ENCODE data around the gene MYBPC1.
"Not testable (repeated sequence)": the region's sequence is repeated elsewhere in the genome, so short reads cannot be mapped to it uniquely, and the experiment has no call there.

MYBPC1 gene, protein sequence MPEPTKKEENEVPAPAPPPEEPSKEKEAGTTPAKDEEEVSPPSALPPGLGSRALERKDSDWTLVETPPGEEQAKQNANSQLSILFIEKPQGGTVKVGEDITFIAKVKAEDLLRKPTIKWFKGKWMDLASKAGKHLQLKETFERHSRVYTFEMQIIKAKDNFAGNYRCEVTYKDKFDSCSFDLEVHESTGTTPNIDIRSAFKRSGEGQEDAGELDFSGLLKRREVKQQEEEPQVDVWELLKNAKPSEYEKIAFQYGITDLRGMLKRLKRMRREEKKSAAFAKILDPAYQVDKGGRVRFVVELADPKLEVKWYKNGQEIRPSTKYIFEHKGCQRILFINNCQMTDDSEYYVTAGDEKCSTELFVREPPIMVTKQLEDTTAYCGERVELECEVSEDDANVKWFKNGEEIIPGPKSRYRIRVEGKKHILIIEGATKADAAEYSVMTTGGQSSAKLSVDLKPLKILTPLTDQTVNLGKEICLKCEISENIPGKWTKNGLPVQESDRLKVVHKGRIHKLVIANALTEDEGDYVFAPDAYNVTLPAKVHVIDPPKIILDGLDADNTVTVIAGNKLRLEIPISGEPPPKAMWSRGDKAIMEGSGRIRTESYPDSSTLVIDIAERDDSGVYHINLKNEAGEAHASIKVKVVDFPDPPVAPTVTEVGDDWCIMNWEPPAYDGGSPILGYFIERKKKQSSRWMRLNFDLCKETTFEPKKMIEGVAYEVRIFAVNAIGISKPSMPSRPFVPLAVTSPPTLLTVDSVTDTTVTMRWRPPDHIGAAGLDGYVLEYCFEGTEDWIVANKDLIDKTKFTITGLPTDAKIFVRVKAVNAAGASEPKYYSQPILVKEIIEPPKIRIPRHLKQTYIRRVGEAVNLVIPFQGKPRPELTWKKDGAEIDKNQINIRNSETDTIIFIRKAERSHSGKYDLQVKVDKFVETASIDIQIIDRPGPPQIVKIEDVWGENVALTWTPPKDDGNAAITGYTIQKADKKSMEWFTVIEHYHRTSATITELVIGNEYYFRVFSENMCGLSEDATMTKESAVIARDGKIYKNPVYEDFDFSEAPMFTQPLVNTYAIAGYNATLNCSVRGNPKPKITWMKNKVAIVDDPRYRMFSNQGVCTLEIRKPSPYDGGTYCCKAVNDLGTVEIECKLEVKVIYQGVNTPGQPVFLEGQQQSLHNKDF

DNA sequence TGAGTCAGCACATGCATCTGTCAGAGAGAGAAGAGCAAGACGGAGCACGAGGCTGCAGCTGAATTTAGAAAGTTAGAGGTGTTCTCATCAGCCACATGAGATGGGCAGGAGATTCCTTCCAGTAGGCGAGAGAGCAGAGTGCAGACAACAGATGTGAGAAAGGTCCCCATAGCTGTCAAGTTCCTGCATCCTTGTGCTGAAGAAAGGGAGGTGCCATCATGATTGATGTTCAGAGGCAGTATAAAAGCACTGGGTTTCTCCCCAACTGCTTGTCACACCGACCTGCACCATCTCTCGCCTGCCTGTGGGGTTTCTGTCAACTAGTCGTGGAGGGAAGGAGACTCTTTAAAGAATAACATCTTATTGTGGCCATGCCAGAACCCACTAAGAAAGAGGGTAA, at the start of gene MYBPC1:
TSS of gene MYBPC1 (plus strand) at position 272 of the 400 bp plus-strand sequence. CDS start at position 372, 100 bp downstream.
- TF ChIP-seq, protein P1, sequence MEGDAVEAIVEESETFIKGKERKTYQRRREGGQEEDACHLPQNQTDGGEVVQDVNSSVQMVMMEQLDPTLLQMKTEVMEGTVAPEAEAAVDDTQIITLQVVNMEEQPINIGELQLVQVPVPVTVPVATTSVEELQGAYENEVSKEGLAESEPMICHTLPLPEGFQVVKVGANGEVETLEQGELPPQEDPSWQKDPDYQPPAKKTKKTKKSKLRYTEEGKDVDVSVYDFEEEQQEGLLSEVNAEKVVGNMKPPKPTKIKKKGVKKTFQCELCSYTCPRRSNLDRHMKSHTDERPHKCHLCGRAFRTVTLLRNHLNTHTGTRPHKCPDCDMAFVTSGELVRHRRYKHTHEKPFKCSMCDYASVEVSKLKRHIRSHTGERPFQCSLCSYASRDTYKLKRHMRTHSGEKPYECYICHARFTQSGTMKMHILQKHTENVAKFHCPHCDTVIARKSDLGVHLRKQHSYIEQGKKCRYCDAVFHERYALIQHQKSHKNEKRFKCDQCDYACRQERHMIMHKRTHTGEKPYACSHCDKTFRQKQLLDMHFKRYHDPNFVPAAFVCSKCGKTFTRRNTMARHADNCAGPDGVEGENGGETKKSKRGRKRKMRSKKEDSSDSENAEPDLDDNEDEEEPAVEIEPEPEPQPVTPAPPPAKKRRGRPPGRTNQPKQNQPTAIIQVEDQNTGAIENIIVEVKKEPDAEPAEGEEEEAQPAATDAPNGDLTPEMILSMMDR (conservative IDR thresholded peaks at IDR 0.05; ENCODE audit: low read depth, low read length) = no peak
- no peak for DNase-seq (ENCODE audit: low read depth)
- H3K4me3 ChIP-seq (ENCODE audit: low read depth, low read length) = no peak within 1 kb of the TSS

DNA sequence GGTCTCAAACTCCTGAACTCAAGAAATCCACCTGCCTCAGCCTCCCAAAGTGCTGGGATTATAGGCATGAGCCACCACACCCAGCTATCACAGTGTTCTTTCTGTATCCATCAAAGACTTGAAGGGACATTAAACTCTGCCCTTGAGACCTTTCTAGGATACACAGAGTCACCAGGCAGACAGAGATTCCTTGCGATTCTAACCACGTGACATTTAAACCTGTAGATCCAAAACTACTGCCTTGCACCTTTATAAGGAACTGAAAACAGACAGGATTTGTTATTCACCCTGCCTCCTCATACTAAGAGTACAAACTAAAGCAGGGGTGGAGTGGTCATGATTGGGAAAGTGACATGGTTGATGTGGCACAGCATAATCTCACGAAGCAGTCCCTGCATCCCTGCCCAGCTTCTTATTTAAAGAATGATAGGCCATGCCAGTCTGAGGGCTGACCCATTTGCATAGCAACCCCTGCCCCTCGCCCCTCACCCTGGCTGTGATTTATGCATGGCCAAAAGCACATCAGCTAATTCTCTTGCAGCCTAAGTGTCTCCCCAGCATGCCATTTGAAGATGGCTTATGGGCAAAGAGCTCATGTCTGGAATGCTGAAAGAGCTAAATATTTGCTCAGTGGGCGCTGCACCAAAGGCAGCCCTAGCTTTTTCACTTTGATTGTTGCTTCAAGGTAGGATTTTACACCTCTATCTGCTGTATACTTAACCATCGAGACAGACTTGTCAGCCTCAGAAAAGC, 43.2 kb upstream of the MYBPC1 start:
- no peak for DNase-seq (ENCODE audit: low read depth)
- TF ChIP-seq, protein P1 (conservative IDR thresholded peaks at IDR 0.05; ENCODE audit: low read depth, low read length) = no peak
- H3K4me3 ChIP-seq (ENCODE audit: low read depth, low read length) = no peak overlapping the region

DNA sequence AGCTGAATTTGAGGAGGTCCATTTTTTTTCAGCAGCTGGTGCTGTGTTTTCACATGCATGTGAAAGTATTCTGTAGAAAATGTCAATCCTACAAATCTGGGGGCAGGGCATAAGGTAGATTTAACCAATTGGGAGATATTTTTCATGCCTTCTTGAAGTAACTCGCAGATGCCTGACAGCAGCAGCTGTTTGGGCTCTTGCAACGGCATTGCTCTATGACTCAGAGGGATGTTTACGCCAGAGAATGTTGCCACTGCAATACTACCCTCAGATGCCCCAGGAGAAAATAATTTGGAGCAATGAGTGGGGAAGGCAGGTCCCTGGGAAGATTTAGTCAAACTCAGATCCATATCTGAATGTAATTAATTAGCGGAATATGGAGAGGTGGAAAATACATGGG, 42.5 kb upstream of the MYBPC1 start:
- peak; percentile 83 for DNase-seq (ENCODE audit: low read depth)
- TF ChIP-seq, protein P1 (conservative IDR thresholded peaks at IDR 0.05; ENCODE audit: low read depth, low read length) = no peak
- H3K4me3 ChIP-seq (ENCODE audit: low read depth, low read length) = no peak overlapping the region

DNA sequence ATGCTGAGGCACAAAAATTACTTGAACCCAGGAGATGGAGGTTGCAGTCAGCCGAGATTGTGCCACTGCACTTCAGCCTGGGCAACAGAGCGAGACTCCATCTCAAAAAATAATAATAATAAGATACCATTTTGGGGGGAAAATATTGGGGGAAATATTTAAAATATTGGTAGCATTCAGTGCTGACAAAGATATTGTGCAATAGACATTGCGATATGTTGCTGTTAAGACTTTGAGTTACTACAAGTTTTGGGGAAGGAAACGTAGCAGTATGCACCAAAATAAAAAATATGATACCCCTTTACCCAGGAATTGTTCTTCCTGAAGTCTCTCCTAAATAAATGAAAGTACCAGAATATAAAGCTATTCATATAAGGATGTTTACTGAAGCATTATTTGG, 37.7 kb upstream of the MYBPC1 start:
- no peak overlapping the region for H3K4me3 ChIP-seq (ENCODE audit: low read depth, low read length)
- DNase-seq (ENCODE audit: low read depth) = no peak
- TF ChIP-seq, protein P1 (conservative IDR thresholded peaks at IDR 0.05; ENCODE audit: low read depth, low read length) = no peak

DNA sequence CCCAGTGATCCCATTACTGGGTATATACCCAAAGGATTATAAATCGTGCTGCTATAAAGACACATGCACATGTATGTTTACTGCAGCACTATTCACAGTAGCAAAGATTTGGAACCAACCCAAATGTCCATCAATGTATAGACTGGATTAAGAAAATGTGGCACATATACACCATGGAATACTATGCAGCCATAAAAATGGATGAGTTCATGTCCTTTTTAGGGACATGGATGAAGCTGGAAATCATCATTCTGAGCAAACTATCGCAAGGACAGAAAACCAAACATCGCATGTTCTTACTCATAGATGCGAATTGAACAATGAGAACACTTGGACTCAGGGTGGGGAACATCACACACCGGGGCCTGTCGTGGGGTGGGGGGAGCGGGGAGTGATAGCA, 36.0 kb upstream of the MYBPC1 start:
- DNase-seq (ENCODE audit: low read depth); H3K4me3 ChIP-seq (ENCODE audit: low read depth, low read length): not testable (repeated sequence)

DNA sequence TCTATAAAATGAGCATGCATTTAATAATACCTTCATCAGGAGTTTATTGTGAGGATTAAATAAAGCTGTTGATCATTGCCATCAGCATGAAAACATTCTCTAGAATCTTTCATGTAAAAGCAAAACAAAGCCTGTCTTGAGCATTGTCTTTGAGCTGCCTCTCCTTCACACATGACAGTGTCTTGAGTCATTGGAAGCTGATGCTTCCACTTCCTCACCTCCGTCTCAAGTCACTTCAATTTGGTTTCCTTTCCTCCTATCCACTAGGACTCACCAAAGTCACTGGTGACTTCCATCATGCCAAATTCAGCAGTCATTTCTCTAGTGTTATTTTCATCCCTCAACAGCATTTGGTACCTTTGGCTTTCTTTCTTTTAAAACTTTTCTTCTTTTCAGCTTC, 31.6 kb upstream of the MYBPC1 start:
- TF ChIP-seq, protein P1 (conservative IDR thresholded peaks at IDR 0.05; ENCODE audit: low read depth, low read length) = no peak
- H3K4me3 ChIP-seq (ENCODE audit: low read depth, low read length) = no peak overlapping the region
- no peak for DNase-seq (ENCODE audit: low read depth)
